ENCODE data around the gene TOP2A. TPM values are rescaled to one million over a fixed set of nuclear protein-coding genes. Genes with fewer than 3 reads are reported as not detected.

TOP2A gene
- total RNA-seq, 1 experiment from 2014 or later = 199 TPM

DNA sequence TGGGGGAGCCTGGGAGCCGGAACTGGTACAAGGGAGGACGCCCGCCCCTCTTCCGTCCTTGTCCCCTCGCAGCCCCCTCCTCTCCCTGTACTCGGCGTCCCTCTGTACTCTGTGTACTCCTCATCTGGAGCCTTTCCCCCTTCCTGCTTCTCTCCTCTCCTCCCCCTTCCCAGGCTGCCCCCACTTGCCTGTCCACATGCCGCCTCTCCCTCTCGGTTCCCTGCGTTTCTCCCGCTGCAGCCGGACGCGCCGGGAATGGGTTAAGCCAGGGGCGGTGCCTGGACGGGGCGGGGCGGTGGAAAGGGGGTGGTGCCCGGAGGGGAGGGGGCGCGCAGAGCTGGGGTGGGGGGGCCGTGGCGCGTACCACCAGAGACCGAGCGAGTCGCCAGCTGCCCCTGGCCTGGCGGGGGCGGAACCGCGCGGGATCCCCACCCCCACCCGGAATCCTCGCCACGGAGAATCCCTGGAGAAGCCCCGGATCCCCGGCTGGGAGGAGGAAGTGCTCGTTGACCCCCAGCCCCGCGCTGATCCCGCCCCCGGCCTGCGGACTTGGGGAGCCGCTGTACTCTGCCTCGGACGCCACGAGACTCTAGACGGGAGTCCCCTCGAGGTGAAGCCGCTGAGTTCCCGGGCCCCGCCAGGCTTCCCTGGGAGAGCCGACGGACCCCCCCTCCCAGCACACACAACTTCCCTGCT, 75.7 kb downstream of the TOP2A start:
- Histone ChIP-seq H3K4me2 (ENCODE audit: low read depth, low read length, poor library complexity, severe bottlenecking) (peak overlapping the region; percentile 87), H3K79me2 (ENCODE audit: low read length) (peaks cover 7% of the 10 kb centered on the region; the same call in 1 of the 2 replicates), H2AFZ (ENCODE audit: low read length) (no peak overlapping the region; the same call in 1 of the 2 replicates), H3K9me3 (ENCODE audit: low read length) (no peaks in the 10 kb centered on the region), H3K9ac (ENCODE audit: low read length) (peak overlapping the region; percentile 76), H3K27me3 (ENCODE audit: low read length) (no peaks in the 10 kb centered on the region), H3K27ac (ENCODE audit: low read length) (peak overlapping the region; percentile 66; the same call in 1 of the 2 replicates), H3K4me1 (ENCODE audit: low read length) (peaks cover 60% of the 10 kb centered on the region), H4K20me1 (ENCODE audit: insufficient read depth, low read depth, low read length) (peaks cover 25% of the 10 kb centered on the region; the same call in 1 of the 2 replicates), H3K36me3 (ENCODE audit: insufficient read depth, low read length) (no peaks in the 10 kb centered on the region), H3K9me2 (replicated peaks; ENCODE audit: insufficient read depth, low read length) (no peaks in the 10 kb centered on the region), H3K4me3 (ENCODE audit: low read length) (peak overlapping the region; percentile 86)
- DNase-seq = peak; percentile 57

DNA sequence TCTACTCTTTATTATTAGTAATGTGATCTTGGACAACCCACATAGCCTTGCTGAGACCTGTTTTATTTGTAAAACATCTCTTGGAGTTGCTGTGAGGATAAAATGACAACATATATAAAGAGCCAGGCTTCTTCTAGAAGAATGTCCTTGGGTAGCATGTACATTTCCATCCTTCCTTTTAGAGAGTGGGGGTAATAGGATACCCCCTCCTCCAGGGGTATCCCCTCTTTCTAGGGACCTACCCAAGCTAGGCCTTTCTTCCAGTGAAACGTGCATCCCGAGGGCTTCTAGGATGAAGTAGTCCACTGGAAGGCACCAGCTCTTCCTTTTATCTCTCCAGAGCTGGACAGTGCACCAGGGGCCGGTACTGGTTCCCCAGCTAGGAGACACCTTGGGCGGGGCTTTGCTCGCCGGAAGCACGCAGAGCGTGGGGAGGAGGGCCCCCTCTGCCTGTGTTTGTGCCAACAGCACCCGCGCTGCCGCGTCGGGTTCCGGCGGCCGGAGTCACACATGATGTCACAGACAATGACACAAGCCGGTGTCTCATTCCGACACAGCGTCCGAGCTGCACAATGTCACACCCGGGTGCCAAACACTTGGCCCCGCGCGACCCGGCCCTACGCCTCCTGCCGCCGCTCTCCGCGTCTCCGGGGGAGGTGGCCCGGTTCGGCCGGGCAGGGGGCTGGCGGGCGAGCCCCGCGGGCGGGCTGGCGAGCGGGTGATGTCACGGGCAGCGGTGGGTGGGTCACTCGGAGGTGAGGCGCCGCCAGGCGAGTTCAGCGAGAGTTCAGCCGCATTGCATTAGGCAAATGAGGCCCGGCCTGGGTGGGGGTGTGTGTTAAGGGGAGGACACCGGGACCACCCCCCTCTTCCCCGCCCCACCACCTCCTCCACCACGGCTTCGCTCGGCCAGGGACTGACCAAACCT, 76.6 kb downstream of the TOP2A start:
- peak overlapping the region; percentile 86 for H3K4me3 ChIP-seq (ENCODE audit: low read length)
- no peaks in the 10 kb centered on the region for H3K36me3 ChIP-seq (ENCODE audit: insufficient read depth, low read length)
- peak overlapping the region; percentile 66 for H3K27ac ChIP-seq (ENCODE audit: low read length)
- no peaks in the 10 kb centered on the region for H3K27me3 ChIP-seq (ENCODE audit: low read length)
- no peaks in the 10 kb centered on the region for H3K9me3 ChIP-seq (ENCODE audit: low read length)
- peaks cover 6% of the 10 kb centered on the region; the same call in 1 of the 2 replicates for H3K79me2 ChIP-seq (ENCODE audit: low read length)
- peaks cover 57% of the 10 kb centered on the region for H3K4me1 ChIP-seq (ENCODE audit: low read length)
- no peak overlapping the region; the same call in 1 of the 2 replicates for H2AFZ ChIP-seq (ENCODE audit: low read length)
- no peaks in the 10 kb centered on the region for H3K9me2 ChIP-seq (replicated peaks; ENCODE audit: insufficient read depth, low read length)
- peak overlapping the region; percentile 87 for H3K4me2 ChIP-seq (ENCODE audit: low read depth, low read length, poor library complexity, severe bottlenecking)
- peaks cover 25% of the 10 kb centered on the region; the same call in 1 of the 2 replicates for H4K20me1 ChIP-seq (ENCODE audit: insufficient read depth, low read depth, low read length)
- peak overlapping the region; percentile 76 for H3K9ac ChIP-seq (ENCODE audit: low read length)
- peak; percentile 93 for DNase-seq

DNA sequence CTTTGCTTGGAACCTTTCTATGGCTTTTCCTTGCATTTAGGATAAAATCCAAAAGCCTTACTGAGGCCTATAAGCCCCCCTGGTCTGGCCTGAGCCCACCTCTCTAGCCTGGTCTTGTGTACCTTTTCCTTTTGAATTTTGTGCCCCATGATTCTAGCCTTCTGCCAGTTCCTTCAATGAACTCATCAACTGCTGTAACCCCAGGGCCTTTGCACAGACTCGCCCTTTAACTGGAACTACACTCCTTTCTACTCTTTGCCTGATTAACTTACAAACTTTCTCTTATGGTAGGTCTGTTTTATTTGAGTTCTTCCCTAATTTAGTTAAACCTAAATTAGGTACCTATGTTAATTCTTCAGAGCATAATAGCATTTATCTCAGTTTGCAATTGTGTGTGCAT, 77.4 kb downstream of the TOP2A start:
- peaks cover 25% of the 10 kb centered on the region; the same call in 1 of the 2 replicates for H4K20me1 ChIP-seq (ENCODE audit: insufficient read depth, low read depth, low read length)
- H3K27me3 ChIP-seq (ENCODE audit: low read length) = no peaks in the 10 kb centered on the region
- H3K79me2 ChIP-seq (ENCODE audit: low read length) = peaks cover 5% of the 10 kb centered on the region; the same call in 1 of the 2 replicates
- H3K9me2 ChIP-seq (replicated peaks; ENCODE audit: insufficient read depth, low read length) = no peaks in the 10 kb centered on the region
- H3K36me3 ChIP-seq (ENCODE audit: insufficient read depth, low read length) = no peaks in the 10 kb centered on the region
- H3K9me3 ChIP-seq (ENCODE audit: low read length) = no peaks in the 10 kb centered on the region
- peak overlapping the region; percentile 87 for H3K4me2 ChIP-seq (ENCODE audit: low read depth, low read length, poor library complexity, severe bottlenecking)
- DNase-seq = no peak
- H3K4me3 ChIP-seq (ENCODE audit: low read length) = peak overlapping the region; percentile 86
- peak overlapping the region; percentile 76 for H3K9ac ChIP-seq (ENCODE audit: low read length)
- H2AFZ ChIP-seq (ENCODE audit: low read length) = no peak overlapping the region
- H3K27ac ChIP-seq (ENCODE audit: low read length) = peak overlapping the region; percentile 66; the same call in 1 of the 2 replicates
- H3K4me1 ChIP-seq (ENCODE audit: low read length) = peaks cover 56% of the 10 kb centered on the region

GRCh38 chr17:40338941-40339649, 78.6 kb downstream of the TOP2A start:
- no peaks in the 10 kb centered on the region for H3K9me2 ChIP-seq (replicated peaks; ENCODE audit: insufficient read depth, low read length)
- H3K4me1 ChIP-seq (ENCODE audit: low read length) = peaks cover 54% of the 10 kb centered on the region
- no peak overlapping the region for H3K9ac ChIP-seq (ENCODE audit: low read length)
- no peaks in the 10 kb centered on the region for H3K27me3 ChIP-seq (ENCODE audit: low read length)
- H3K4me2 ChIP-seq (ENCODE audit: low read depth, low read length, poor library complexity, severe bottlenecking) = no peak overlapping the region
- H4K20me1 ChIP-seq (ENCODE audit: insufficient read depth, low read depth, low read length) = peaks cover 21% of the 10 kb centered on the region; the same call in 1 of the 2 replicates
- DNase-seq = no peak
- H3K27ac ChIP-seq (ENCODE audit: low read length) = no peak overlapping the region
- H3K79me2 ChIP-seq (ENCODE audit: low read length) = peaks cover 10% of the 10 kb centered on the region; the same call in 1 of the 2 replicates
- no peak overlapping the region for H2AFZ ChIP-seq (ENCODE audit: low read length)
- H3K36me3 ChIP-seq (ENCODE audit: insufficient read depth, low read length) = no peaks in the 10 kb centered on the region
- H3K4me3 ChIP-seq (ENCODE audit: low read length) = no peak overlapping the region
- H3K9me3 ChIP-seq (ENCODE audit: low read length) = no peaks in the 10 kb centered on the region

Small RNA genes within 50 kb of the gene (small RNA-seq; reads per million reads assigned to genes)
- gene RF00019 (not detected), gene RNA5SP441 (not detected)

Other genes starting within 250 kb of the TOP2A start
- gene RAPGEFL1, start 240.4 kb downstream of the TOP2A start, total RNA-seq (2014; rRNA removed; shearing (Covaris generic); ENCODE audit: low replicate concordance) = 5.6 and 8.9 TPM in 2 replicates
- 6.0 and 19.0 TPM in 2 replicates for gene WIPF2, start 198.6 kb downstream of the TOP2A start, total RNA-seq (2014; rRNA removed; shearing (Covaris generic); ENCODE audit: low replicate concordance)
- 14.6 and 16.4 TPM in 2 replicates for gene CDC6, start 130.0 kb downstream of the TOP2A start, total RNA-seq (2014; rRNA removed; shearing (Covaris generic); ENCODE audit: low replicate concordance)
- gene RARA, start 108.7 kb downstream of the TOP2A start, total RNA-seq (2014; rRNA removed; shearing (Covaris generic); ENCODE audit: low replicate concordance) = 21.8 and 22.3 TPM in 2 replicates
- gene GJD3, start 53.2 kb downstream of the TOP2A start, total RNA-seq (2014; rRNA removed; shearing (Covaris generic); ENCODE audit: low replicate concordance) = not detected in 2 replicates
- gene IGFBP4, start 25.6 kb upstream of the TOP2A start, total RNA-seq (2014; rRNA removed; shearing (Covaris generic); ENCODE audit: low replicate concordance) = not detected in 2 replicates
- not detected in 2 replicates for gene TNS4, start 83.7 kb upstream of the TOP2A start, total RNA-seq (2014; rRNA removed; shearing (Covaris generic); ENCODE audit: low replicate concordance)
- not detected in 2 replicates for gene CCR7, start 147.6 kb upstream of the TOP2A start, total RNA-seq (2014; rRNA removed; shearing (Covaris generic); ENCODE audit: low replicate concordance)
- gene SMARCE1, start 229.9 kb upstream of the TOP2A start, total RNA-seq (2014; rRNA removed; shearing (Covaris generic); ENCODE audit: low replicate concordance) = 68.6 and 72.2 TPM in 2 replicates
- not detected in 2 replicates for gene KRT222, start 247.3 kb upstream of the TOP2A start, total RNA-seq (2014; rRNA removed; shearing (Covaris generic); ENCODE audit: low replicate concordance)